ENCODE results near the gene GSTA5.
"Not testable (repeated sequence)": the region's sequence is repeated elsewhere in the genome, so short reads cannot be mapped to it uniquely, and the experiment has no call there.

The GSTA5 gene

GRCh38 chr6:52840763-52841585 is at the start of gene GSTA5:
GSTA5 (minus strand) TSS chr6:52840813.
- FAIRE-seq = no peak

GRCh38 chr6:52890018-52890417 is 49.4 kb upstream of the GSTA5 start:
- no peak for DNase-seq (ENCODE audit: insufficient read length, low spot score)
- FAIRE-seq = no peak

More at GRCh38 chr6:52840763-52841585, at the start of gene GSTA5:
- no peak for DNase-seq (ENCODE audit: insufficient read length, low spot score)

- DNase-seq (ENCODE audit: insufficient read length, low spot score) (no peak), FAIRE-seq (no peak)
These were observed 47.4 kb upstream of the GSTA5 start for GRCh38 chr6:52887910-52888524.

GRCh38 chr6:52881996-52882841 is 41.6 kb upstream of the GSTA5 start:
- FAIRE-seq = peak; percentile 81

GRCh38 chr6:52881662-52881995 is 41.0 kb upstream of the GSTA5 start:
- FAIRE-seq = no peak
- no peak for DNase-seq (ENCODE audit: insufficient read length, low spot score)

More at GRCh38 chr6:52881996-52882841, 41.6 kb upstream of the GSTA5 start:
- peak; percentile 82 for DNase-seq (ENCODE audit: insufficient read length, low spot score)

GRCh38 chr6:52877786-52878185 is 37.2 kb upstream of the GSTA5 start:
- FAIRE-seq = no peak
- no peak for DNase-seq (ENCODE audit: insufficient read length, low spot score)

- FAIRE-seq = no peak
- peak; percentile 33 for DNase-seq (ENCODE audit: insufficient read length, low spot score)
These were observed 36.6 kb upstream of the GSTA5 start for GRCh38 chr6:52877168-52877567.

- DNase-seq (ENCODE audit: insufficient read length, low spot score) = no peak
- no peak for FAIRE-seq
These were observed 35.6 kb upstream of the GSTA5 start for GRCh38 chr6:52876056-52876787.

GRCh38 chr6:52872031-52872430 is 31.4 kb upstream of the GSTA5 start:
- DNase-seq (ENCODE audit: insufficient read length, low spot score) (no peak), FAIRE-seq (no peak)

- no peak for FAIRE-seq
These were observed 31.0 kb upstream of the GSTA5 start for GRCh38 chr6:52871621-52872020.

GRCh38 chr6:52870335-52871091 is 29.9 kb upstream of the GSTA5 start:
- FAIRE-seq; DNase-seq (ENCODE audit: insufficient read length, low spot score): not testable (repeated sequence)

More at GRCh38 chr6:52871621-52872020, 31.0 kb upstream of the GSTA5 start:
- DNase-seq (ENCODE audit: insufficient read length, low spot score) = no peak

- FAIRE-seq; DNase-seq (ENCODE audit: insufficient read length, low spot score): not testable (repeated sequence)
These were observed 28.3 kb upstream of the GSTA5 start for GRCh38 chr6:52868899-52869298.

GRCh38 chr6:52868240-52868639 is 27.6 kb upstream of the GSTA5 start:
- no peak for DNase-seq (ENCODE audit: insufficient read length, low spot score)
- FAIRE-seq = no peak

- DNase-seq (ENCODE audit: insufficient read length, low spot score); FAIRE-seq: not testable (repeated sequence)
These were observed 20.5 kb upstream of the GSTA5 start for GRCh38 chr6:52861151-52861550.

GRCh38 chr6:52858416-52858815 is 17.8 kb upstream of the GSTA5 start:
- DNase-seq (ENCODE audit: insufficient read length, low spot score) (no peak), FAIRE-seq (no peak)

GRCh38 chr6:52856137-52856536 is 15.5 kb upstream of the GSTA5 start:
- not testable (repeated sequence) for FAIRE-seq

GRCh38 chr6:52849137-52849536 is 8.5 kb upstream of the GSTA5 start:
- FAIRE-seq = no peak
- no peak for DNase-seq (ENCODE audit: insufficient read length, low spot score)

More at GRCh38 chr6:52856137-52856536, 15.5 kb upstream of the GSTA5 start:
- not testable (repeated sequence) for DNase-seq (ENCODE audit: insufficient read length, low spot score)

GRCh38 chr6:52846002-52846401 is 5.4 kb upstream of the GSTA5 start:
- FAIRE-seq (no peak), DNase-seq (ENCODE audit: insufficient read length, low spot score) (no peak)

- DNase-seq (ENCODE audit: insufficient read length, low spot score) = no peak
- FAIRE-seq = no peak
These were observed 3.0 kb upstream of the GSTA5 start for GRCh38 chr6:52843605-52844004.
